IMR-90 (cell line): Measurements from ENCODE around the gene ARHGEF4. TPM values are rescaled to one million over a fixed set of nuclear protein-coding genes. Genes with fewer than 3 reads are reported as not detected.

ENCODE experiments used
- ATAC-seq: fragments of 200-7000 bp; cut with Tn5 transposase; 2 replicates; pipeline ENCODE4 v1.9.1; 2020; ENCODE audit warnings: low read depth, mild to moderate bottlenecking, moderate library complexity
- BruUV-seq: library from RNA; stranded (reverse); fragments of 400-500 nt; replicated peaks from 2 replicates; lab custom pipeline; 2021; lab: Mats Ljungman, UMichigan
- CTCF ChIA-PET: fragments of 300-600 bp; formaldehyde crosslinking; extraction: SDS; loops from one replicate; lab custom pipeline; 2021; ENCODE audit warnings: antibody characterized with exemption; lab: Yijun Ruan, JAX
- POLR2A ChIA-PET: fragments of 300-600 bp; sonication (Branson Sonifier 250); formaldehyde crosslinking; loops from one replicate; lab custom pipeline; 2022; ENCODE audit warnings: antibody characterized with exemption; ENCODE audit not compliant: unreplicated experiment; lab: Charles Lee
- DNase-seq: peaks from one replicate; pipeline ENCODE4 v3.0.0; 2013
- H2AFZ ChIP-seq: replicated peaks from 2 replicates; pipeline ENCODE3; 2013; ENCODE audit warnings: low read length, mild to moderate bottlenecking; ENCODE audit not compliant: poor library complexity
- H2AK5ac ChIP-seq: 2 replicates; pipeline ENCODE4 v1.6.1; 2013; ENCODE audit warnings: low read depth, low read length, inconsistent platforms
- H2AK9ac ChIP-seq: replicated peaks from 2 replicates; pipeline ENCODE3; 2013; ENCODE audit warnings: mild to moderate bottlenecking, low read depth, low read length, moderate library complexity; ENCODE audit not compliant: poor library complexity
- H2BK120ac ChIP-seq: 2 replicates; pipeline ENCODE4 v1.6.1; 2013; ENCODE audit warnings: low read depth, low read length, inconsistent platforms
- H2BK15ac ChIP-seq: 3 replicates; pipeline ENCODE4 v1.6.1; 2013; ENCODE audit warnings: low read depth, low read length, inconsistent platforms
- H2BK20ac ChIP-seq: 2 replicates; pipeline ENCODE4 v1.6.1; 2013; ENCODE audit warnings: low read depth, mild to moderate bottlenecking, inconsistent platforms, low read length, moderate library complexity
- H2BK5ac ChIP-seq: 2 replicates; pipeline ENCODE4 v1.6.1; 2013; ENCODE audit warnings: mild to moderate bottlenecking, low read depth, low read length, inconsistent platforms; ENCODE audit not compliant: poor library complexity, severe bottlenecking
- H3K14ac ChIP-seq: replicated peaks from 2 replicates; pipeline ENCODE4 v1.6.1; 2013; ENCODE audit warnings: low read depth, low read length, inconsistent platforms
- H3K18ac ChIP-seq: 2 replicates; pipeline ENCODE4 v1.6.1; 2013; ENCODE audit warnings: low read depth, low read length, control low read depth
- H3K23ac ChIP-seq: 2 replicates; pipeline ENCODE4 v1.6.1; 2013; ENCODE audit warnings: low read depth, low read length, inconsistent platforms
- H3K27ac ChIP-seq: 2 replicates; pipeline ENCODE4 v1.5.1; 2013; ENCODE audit warnings: mild to moderate bottlenecking, control low read depth, low read length; ENCODE audit not compliant: insufficient read depth
- H3K27me3 ChIP-seq: 2 replicates; pipeline ENCODE4 v1.6.1; 2013; ENCODE audit warnings: low read length; ENCODE audit not compliant: control insufficient read depth, insufficient read depth
- H3K36me3 ChIP-seq: 2 replicates; pipeline ENCODE4 v1.6.1; 2013; ENCODE audit warnings: low read length, mixed read lengths; ENCODE audit not compliant: control insufficient read depth, insufficient read depth
- H3K4ac ChIP-seq: 2 replicates; pipeline ENCODE4 v1.6.1; 2013; ENCODE audit warnings: low read depth, low read length, inconsistent platforms
- H3K4me1 ChIP-seq: 2 replicates; pipeline ENCODE4 v1.6.1; 2013; ENCODE audit warnings: low read length, mixed read lengths; ENCODE audit not compliant: control insufficient read depth, insufficient read depth
- H3K4me2 ChIP-seq: 2 replicates; pipeline ENCODE4 v1.6.1; 2013; ENCODE audit warnings: low read depth, mild to moderate bottlenecking, control low read depth, low read length, moderate library complexity
- H3K4me3 ChIP-seq: 2 replicates; pipeline ENCODE4 v1.5.1; 2013; ENCODE audit warnings: low read depth, mild to moderate bottlenecking, control low read depth, low read length, moderate library complexity; ENCODE audit not compliant: insufficient read depth
- H3K56ac ChIP-seq: 2 replicates; pipeline ENCODE4 v1.6.1; 2013; ENCODE audit warnings: low read length, inconsistent platforms; ENCODE audit not compliant: insufficient read depth; ENCODE audit errors: extremely low read depth
- H3K79me1 ChIP-seq, 2 experiments: 2 replicates each; pipeline ENCODE4 v1.6.1; 2013; ENCODE audit warnings: low read length in 2 of 2, inconsistent platforms in 1 of 2, low read depth in 1 of 2
- H3K9ac ChIP-seq: 2 replicates; pipeline ENCODE4 v1.6.1; 2013; ENCODE audit warnings: low read depth, low read length, control low read depth
- H3K9me1 ChIP-seq: 2 replicates; pipeline ENCODE4 v1.6.1; 2013; ENCODE audit warnings: low read length, inconsistent platforms; ENCODE audit not compliant: insufficient read depth
- H3K9me3 ChIP-seq: 2 replicates; pipeline ENCODE4 v1.6.1; 2013; ENCODE audit warnings: low read length; ENCODE audit not compliant: control insufficient read depth, insufficient read depth
- H4K20me1 ChIP-seq: 2 replicates; pipeline ENCODE4 v1.6.1; 2013; ENCODE audit warnings: low read length, inconsistent platforms; ENCODE audit not compliant: insufficient read depth
- H4K5ac ChIP-seq: 2 replicates; pipeline ENCODE4 v1.6.1; 2013; ENCODE audit warnings: mild to moderate bottlenecking, low read depth, low read length, control low read depth
- H4K8ac ChIP-seq, 2 experiments: 2 replicates each; pipeline ENCODE4 v1.6.1; 2013; ENCODE audit warnings: low read depth in 2 of 2, low read length in 2 of 2, control low read depth in 1 of 2, inconsistent platforms in 1 of 2
- H4K91ac ChIP-seq: 2 replicates; pipeline ENCODE4 v1.6.1; 2013; ENCODE audit warnings: low read depth, low read length, inconsistent platforms; ENCODE audit not compliant: insufficient read depth
- CEBPB ChIP-seq: IDR thresholded peaks from 2 replicates; pipeline ENCODE4 v1.6.1; 2012; ENCODE audit warnings: low read depth, low read length, improper control_type of control experiment
- MAZ ChIP-seq: IDR thresholded peaks from 2 replicates; pipeline ENCODE4 v1.6.1; 2012; ENCODE audit warnings: low read depth, mild to moderate bottlenecking, low read length, improper control_type of control experiment, moderate library complexity, borderline replicate concordance
- NFE2L2 ChIP-seq: fragments of 150-350 bp; IDR thresholded peaks from 2 replicates; pipeline ENCODE4 v1.6.1; 2016; ENCODE audit warnings: low read depth, mild to moderate bottlenecking, low read length
- POLR2A ChIP-seq: IDR thresholded peaks from 2 replicates; pipeline ENCODE4 v1.6.1; 2012; ENCODE audit warnings: mild to moderate bottlenecking, low read depth, low read length
- SMC3 ChIP-seq: fragments of 150-350 bp; IDR thresholded peaks from 2 replicates; pipeline ENCODE4 v1.6.1; 2016; ENCODE audit warnings: low read depth, mild to moderate bottlenecking, antibody characterized with exemption, low read length, moderate library complexity
- WGBS, 2 experiments: methylation state at CpG; one replicate each; pipeline versions ENCODE4 v1.1.5 to v1.1.7; 2013; ENCODE audit warnings: missing lambda C conversion rate in 2 of 2; ENCODE audit not compliant: insufficient read length in 1 of 2; ENCODE audit errors: extremely low coverage in 2 of 2; 5-methylcytosine and 5-hydroxymethylcytosine counted together
- dilution Hi-C: fragments of 300-500 bp; cut with HindIII; formaldehyde crosslinking; loops from one replicate; pipeline ENCODE4 v1.14.3; 2018; ENCODE audit warnings: low sequenced_read_pairs; ENCODE audit not compliant: unreplicated experiment
- in situ Hi-C: fragments of 300-500 bp; cut with MboI; formaldehyde crosslinking; loops from 3 replicates; pipeline ENCODE4 v1.14.3; 2019; ENCODE audit warnings: low sequenced_read_pairs, inconsistent platforms, mixed read lengths
- intact Hi-C: fragments of 100-400 bp; cut with micrococcal nuclease; formaldehyde crosslinking; loops from 2 replicates; pipeline ENCODE4 v1.10.0; 2022
- polyA plus RNA-seq, 3 experiments: library from polyadenylated mRNA; depleted of rRNA; stranded (reverse); fragments of >200 nt; gene quantifications; 2 replicates each; pipeline ENCODE4 v1.2.3, GENCODE V29; 2012; ENCODE audit warnings: low replicate concordance in 1 of 3
- total RNA-seq: library from RNA; depleted of rRNA; stranded (reverse); fragments of >200 nt; gene quantifications from 2 replicates; pipeline ENCODE4 v1.2.3, GENCODE V29; 2012

ARHGEF4 gene
- total and polyA plus RNA-seq, 2 of the 4 experiments (the other 2 are of a cell fraction) = 2.7 to 5.0 TPM

- H2AK5ac ChIP-seq = no peak overlapping the region
- POLR2A ChIA-PET = no interaction called here
- no peaks in the 10 kb centered on the region for H3K79me1 ChIP-seq
- no peak for DNase-seq
- TF ChIP-seq CEBPB (no peak), NFE2L2 (no peak), SMC3 (no peak), POLR2A (no peak), MAZ (no peak)
- H3K4me1 ChIP-seq = no peaks in the 10 kb centered on the region
- no peak overlapping the region for H3K4me3 ChIP-seq
- no peak overlapping the region for H2BK120ac ChIP-seq
- no peak overlapping the region for H3K18ac ChIP-seq
- in situ Hi-C loops (no loop called here), intact Hi-C loops (no loop called here), dilution Hi-C loops (no loop called here)
- H2AK9ac ChIP-seq = no peak overlapping the region
- H2BK5ac ChIP-seq = no peak overlapping the region
- CTCF ChIA-PET = no interaction called here
- no TSS peak for BruUV-seq
- no peak overlapping the region for H3K4ac ChIP-seq
- no peak overlapping the region for H3K14ac ChIP-seq
- H3K23ac ChIP-seq = no peak overlapping the region
- no peak overlapping the region for H2BK15ac ChIP-seq
- H3K27me3 ChIP-seq = no peaks in the 10 kb centered on the region; the same call in 1 of the 2 replicates
- no peak for ATAC-seq
- H4K20me1 ChIP-seq = no peaks in the 10 kb centered on the region
- H3K9ac ChIP-seq = no peak overlapping the region
- no peak overlapping the region for H4K5ac ChIP-seq
- no peaks in the 10 kb centered on the region for H3K36me3 ChIP-seq
- no peak overlapping the region for H2BK20ac ChIP-seq
- no peak overlapping the region for H3K27ac ChIP-seq
- H3K4me2 ChIP-seq = no peak overlapping the region
- H4K91ac ChIP-seq = no peak overlapping the region
- WGBS, 2 experiments = 52% methylated on average over 6 of the region's 12 CpGs; no CpG with 5 or more reads in 1 of the 2 experiments
- H3K56ac ChIP-seq = no peak overlapping the region
- no peak overlapping the region for H4K8ac ChIP-seq
- no peaks in the 10 kb centered on the region for H3K9me3 ChIP-seq
- H2AFZ ChIP-seq = no peak overlapping the region
- H3K9me1 ChIP-seq = no peaks in the 10 kb centered on the region
Measured at GRCh38 chr2:130930740-130931659, 94.3 kb downstream of the ARHGEF4 start.
